Measurements from ENCODE around the gene GTF2A1L. TPM values are rescaled to one million over a fixed set of nuclear protein-coding genes. Genes with fewer than 3 reads are reported as not detected.

Gene GTF2A1L
- total and polyA plus RNA-seq, 2 donors = 0.47 to 0.57 TPM

Other genes starting within 250 kb of the GTF2A1L start
- gene PPP1R21, start 177.1 kb upstream of the GTF2A1L start, total RNA-seq = 22.5 TPM
- gene PPP1R21, start 177.1 kb upstream of the GTF2A1L start, polyA plus RNA-seq = 72.7 TPM
- gene STON1, start 87.7 kb upstream of the GTF2A1L start, total RNA-seq = 1.8 TPM
- gene STON1, start 87.7 kb upstream of the GTF2A1L start, polyA plus RNA-seq = 2.9 TPM
- gene LHCGR, start 137.9 kb downstream of the GTF2A1L start, total RNA-seq = 0.05 TPM
- gene LHCGR, start 137.9 kb downstream of the GTF2A1L start, polyA plus RNA-seq = 0.21 TPM